ENCODE measurements around the gene UNCX.
"Not testable (repeated sequence)": the region's sequence is repeated elsewhere in the genome, so short reads cannot be mapped to it uniquely, and the experiment has no call there.

Gene UNCX

GRCh38 chr7:1274121-1274875 is 41.6 kb downstream of the UNCX start:
- H3K4me3 ChIP-seq (ENCODE audit: low read depth, low read length): no peak overlapping the region

- no peak overlapping the region for H3K4me3 ChIP-seq (ENCODE audit: low read depth, low read length)
Measured at GRCh38 chr7:1274876-1275375, 42.3 kb downstream of the UNCX start.

GRCh38 chr7:1275451-1276381 is 43.0 kb downstream of the UNCX start:
- H3K4me3 ChIP-seq (ENCODE audit: low read depth, low read length): no peak overlapping the region

GRCh38 chr7:1276626-1277175 is 44.0 kb downstream of the UNCX start:
- no peak overlapping the region for H3K4me3 ChIP-seq (ENCODE audit: low read depth, low read length)

- no peak overlapping the region for H3K4me3 ChIP-seq (ENCODE audit: low read depth, low read length)
Measured at GRCh38 chr7:1278543-1278942, 45.9 kb downstream of the UNCX start.

- H3K4me3 ChIP-seq (ENCODE audit: low read depth, low read length): no peak overlapping the region
Measured at GRCh38 chr7:1279041-1279440, 46.4 kb downstream of the UNCX start.

GRCh38 chr7:1279895-1280294 is 47.2 kb downstream of the UNCX start:
- not testable (repeated sequence) for H3K4me3 ChIP-seq (ENCODE audit: low read depth, low read length)

GRCh38 chr7:1281068-1281467 is 48.4 kb downstream of the UNCX start:
- H3K4me3 ChIP-seq (ENCODE audit: low read depth, low read length): no peak overlapping the region

GRCh38 chr7:1282679-1283078 is 50.0 kb downstream of the UNCX start:
- H3K4me3 ChIP-seq (ENCODE audit: low read depth, low read length): no peak overlapping the region

- no peak overlapping the region for H3K4me3 ChIP-seq (ENCODE audit: low read depth, low read length)
Measured at GRCh38 chr7:1283337-1283736, 50.7 kb downstream of the UNCX start.

GRCh38 chr7:1283941-1284742 is 51.5 kb downstream of the UNCX start:
- H3K4me3 ChIP-seq (ENCODE audit: low read depth, low read length): no peak overlapping the region

- H3K4me3 ChIP-seq (ENCODE audit: low read depth, low read length): no peak overlapping the region
Measured at GRCh38 chr7:1284743-1285458, 52.2 kb downstream of the UNCX start.

- H3K4me3 ChIP-seq (ENCODE audit: low read depth, low read length): no peak overlapping the region
Measured at GRCh38 chr7:1285556-1286301, 53.1 kb downstream of the UNCX start.
